Common myeloid progenitor, CD34-positive (primary cell): ENCODE data around the gene ZNF577.
"Not testable (repeated sequence)": the region's sequence is repeated elsewhere in the genome, so short reads cannot be mapped to it uniquely, and the experiment has no call there.

Experiments used
- CTCF ChIA-PET: fragments of 350-600 bp; sonication (Branson Sonifier 250); formaldehyde crosslinking; loops from one replicate; lab custom pipeline; 2021; ENCODE audit warnings: antibody characterized with exemption; lab: Charles Lee
- POLR2A ChIA-PET: fragments of 350-600 bp; sonication (Branson Sonifier 250); formaldehyde crosslinking; loops from one replicate; lab custom pipeline; 2021; ENCODE audit warnings: antibody characterized with exemption; lab: Charles Lee
- DNase-seq, 3 donors: peaks; one replicate each; pipeline versions ENCODE4 v3.0.0 to v3.0.0-alpha.2; 2013
- H3K27ac ChIP-seq, 2 experiments: 1 replicate in 1 of 2; 2 replicates in 1 of 2; pipeline ENCODE4 v1.7.0; 2013; ENCODE audit warnings: inconsistent platforms in 2 of 2, low read length in 2 of 2, mild to moderate bottlenecking in 2 of 2, low read depth in 1 of 2, moderate library complexity in 1 of 2; ENCODE audit not compliant: severe bottlenecking in 2 of 2, insufficient read depth in 1 of 2, poor library complexity in 1 of 2
- H3K27me3 ChIP-seq, 5 experiments: replicated peaks in 2 of 5; 1 replicate in 3 of 5; 2 replicates in 2 of 5; pipeline versions ENCODE4 v1.6.1 to v1.7.0; 2013; ENCODE audit warnings: low read length in 4 of 5, mild to moderate bottlenecking in 2 of 5, moderate library complexity in 2 of 5, inconsistent platforms in 1 of 5; ENCODE audit not compliant: insufficient read depth in 5 of 5, control insufficient read depth in 4 of 5
- H3K36me3 ChIP-seq, 4 experiments: 1 replicate in 2 of 4; 2 replicates in 2 of 4; pipeline versions ENCODE4 v1.6.1 to v1.7.0; 2013; ENCODE audit warnings: low read length in 3 of 4, control low read depth in 1 of 4, mild to moderate bottlenecking in 1 of 4; ENCODE audit not compliant: control insufficient read depth in 4 of 4, insufficient read depth in 4 of 4
- H3K4me1 ChIP-seq, 4 experiments: 1 replicate in 3 of 4; 2 replicates in 1 of 4; pipeline versions ENCODE4 v1.6.1 to v1.7.1; 2013; ENCODE audit warnings: low read length in 3 of 4, mild to moderate bottlenecking in 3 of 4, control low read depth in 1 of 4, inconsistent platforms in 1 of 4, moderate library complexity in 1 of 4; ENCODE audit not compliant: control insufficient read depth in 4 of 4, insufficient read depth in 4 of 4; ENCODE audit errors: control extremely low read depth in 1 of 4
- H3K4me3 ChIP-seq, 7 experiments: 1 replicate in 4 of 7; 2 replicates in 3 of 7; pipeline versions ENCODE4 v1.5.1 to v1.7.0; 2013; ENCODE audit warnings: mild to moderate bottlenecking in 7 of 7, low read length in 6 of 7, moderate library complexity in 6 of 7, inconsistent platforms in 2 of 7, low read depth in 2 of 7, control low read depth in 1 of 7; ENCODE audit not compliant: insufficient read depth in 4 of 7, control insufficient read depth in 1 of 7; ENCODE audit errors: extremely low read depth in 1 of 7
- H3K9me3 ChIP-seq, 5 experiments: 1 replicate in 4 of 5; 2 replicates in 1 of 5; pipeline versions ENCODE4 v1.6.1 to v1.7.1; 2013; ENCODE audit warnings: low read length in 4 of 5, mild to moderate bottlenecking in 2 of 5, inconsistent platforms in 1 of 5, low read depth in 1 of 5, moderate library complexity in 1 of 5; ENCODE audit not compliant: control insufficient read depth in 4 of 5, insufficient read depth in 2 of 5; ENCODE audit errors: control extremely low read depth in 1 of 5
- WGBS: methylation state at CpG from one replicate; pipeline ENCODE4 v1.1.5; 2013; ENCODE audit not compliant: insufficient coverage; 5-methylcytosine and 5-hydroxymethylcytosine counted together

The ZNF577 gene

DNA sequence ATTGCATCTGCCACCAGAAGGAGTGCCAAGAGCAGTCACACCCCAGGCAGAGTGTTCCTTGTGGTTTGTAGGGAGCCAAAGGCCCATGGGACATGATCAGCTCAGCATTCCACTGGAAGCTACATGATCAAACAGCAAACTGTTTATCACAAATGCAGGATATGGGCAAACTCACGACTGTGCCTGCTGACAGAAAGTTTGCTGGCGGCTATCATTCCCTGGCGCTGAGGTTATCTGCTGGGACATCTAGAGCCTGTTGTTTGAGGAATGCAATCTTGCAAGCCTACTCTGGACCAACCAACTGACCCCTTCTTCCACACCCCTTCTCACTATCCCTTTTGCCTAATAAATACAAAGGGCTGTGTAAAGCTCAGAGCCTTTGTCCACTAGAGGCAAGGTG is 31.9 kb upstream of the ZNF577 start:
- Histone ChIP-seq H3K36me3 (no peaks in the 10 kb centered on the region), H3K4me1 (no peaks in the 10 kb centered on the region), H3K27ac (no peak overlapping the region), H3K27me3 (no peaks in the 10 kb centered on the region), H3K9me3 (peaks cover 27 to 83% (median 48%) of the 10 kb centered on the region in 5 experiments), H3K4me3 (no peak overlapping the region)
- POLR2A ChIA-PET, result no interaction called here
- WGBS, result 94% methylated on average over 3 of the region's 3 CpGs
- CTCF ChIA-PET, result no interaction called here
- DNase-seq, result no peak

DNA sequence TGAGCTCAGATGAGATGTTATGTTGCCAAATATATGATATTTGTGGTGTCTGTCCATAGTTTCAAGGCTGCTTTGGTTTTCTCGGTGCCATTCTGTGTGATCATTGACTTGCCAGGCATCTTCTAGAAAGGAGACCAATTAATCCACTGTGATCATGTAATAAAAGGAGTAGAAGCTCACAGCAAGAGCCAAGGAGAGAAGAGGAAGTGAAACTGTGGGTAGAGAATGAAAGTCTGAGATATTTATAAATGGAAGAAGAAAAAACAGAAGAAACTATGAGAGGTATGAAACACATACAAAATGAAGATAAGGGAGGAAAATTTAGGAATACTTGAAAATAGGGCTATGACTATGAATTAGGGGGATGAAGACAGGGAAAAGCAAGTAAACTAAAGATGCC is 28.4 kb upstream of the ZNF577 start:
- Histone ChIP-seq H3K9me3 (peaks cover 28 to 77% (median 42%) of the 10 kb centered on the region in 5 experiments), H3K36me3 (no peaks in the 10 kb centered on the region)
- CTCF ChIA-PET, result no interaction called here

DNA sequence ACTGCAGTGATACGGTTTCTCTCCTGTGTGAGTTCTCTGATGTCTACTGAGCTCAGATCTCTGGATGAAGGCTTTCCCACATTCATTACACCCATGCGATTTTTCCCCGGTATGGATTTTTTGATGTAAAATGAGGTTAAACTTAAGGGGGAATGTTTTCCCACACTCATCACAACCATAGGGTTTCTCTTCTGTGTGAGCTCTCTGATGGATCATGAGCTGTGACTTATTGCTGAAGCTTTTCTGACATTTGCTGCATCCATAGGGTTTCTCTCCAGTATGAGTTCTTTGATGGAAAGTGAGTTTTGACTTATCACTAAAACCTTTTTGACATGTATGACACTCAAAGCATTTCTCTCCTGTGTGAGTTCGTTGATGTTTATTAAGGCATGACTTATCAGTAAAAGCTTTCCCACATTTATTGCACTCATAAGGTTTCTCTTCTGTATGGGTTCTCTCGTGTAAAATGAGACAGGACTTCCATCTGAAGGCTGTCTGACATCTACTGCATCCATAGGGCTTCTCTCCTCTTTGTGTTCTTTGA is 27.6 kb upstream of the ZNF577 start:
- POLR2A ChIA-PET, result no interaction called here
- whole genome bisulfite sequencing, result 85% methylated on average over 2 of the region's 5 CpGs

More for the DNA sequence above, 28.4 kb upstream of the ZNF577 start:
- Histone ChIP-seq H3K4me3 (no peak overlapping the region), H3K4me1 (no peaks in the 10 kb centered on the region), H3K27me3 (no peaks in the 10 kb centered on the region), H3K27ac (no peak overlapping the region)
- DNase-seq, result no peak
- POLR2A ChIA-PET, result no interaction called here
- 100% methylated on average over 1 of the region's 1 CpG for WGBS

DNA sequence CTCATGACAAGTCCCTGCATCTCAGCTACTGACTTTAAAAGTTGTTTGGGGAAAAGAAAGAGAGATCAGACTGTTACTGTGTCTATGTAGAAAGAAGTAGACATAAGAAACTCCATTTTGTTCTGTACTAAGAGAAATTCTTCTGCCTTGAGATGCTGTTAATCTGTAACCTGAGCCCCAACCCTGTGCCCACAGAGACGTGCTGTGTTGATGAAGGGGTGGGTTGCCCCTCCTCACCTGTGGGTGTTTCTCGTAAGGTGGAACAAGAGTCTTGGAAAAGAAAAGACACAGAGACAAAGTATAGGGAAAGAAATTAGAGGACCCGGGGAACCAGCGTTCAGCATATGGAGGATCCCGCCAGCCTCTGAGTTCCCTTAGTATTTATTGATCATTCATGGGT is 20.2 kb upstream of the ZNF577 start:
- H3K9me3 ChIP-seq, result peaks cover 1 to 45% (median 30%) of the 10 kb centered on the region in 5 experiments
- H3K27ac ChIP-seq, H3K36me3 ChIP-seq, H3K4me3 ChIP-seq, POLR2A ChIA-PET, H3K4me1 ChIP-seq, CTCF ChIA-PET, DNase-seq: not testable (repeated sequence)
- peaks cover 0 to 15% (median 4%) of the 10 kb centered on the region in 5 experiments for H3K27me3 ChIP-seq
- 57% methylated on average over 1 of the region's 5 CpGs for WGBS

More for the DNA sequence above, 27.6 kb upstream of the ZNF577 start:
- H3K27me3 ChIP-seq, result no peaks in the 10 kb centered on the region
- H3K4me3 ChIP-seq, result no peak overlapping the region
- no peaks in the 10 kb centered on the region for H3K36me3 ChIP-seq
- H3K9me3 ChIP-seq, result peaks cover 25 to 77% (median 44%) of the 10 kb centered on the region in 5 experiments
- no peaks in the 10 kb centered on the region for H3K4me1 ChIP-seq
- H3K27ac ChIP-seq, result no peak overlapping the region
- CTCF ChIA-PET, result no interaction called here
- DNase-seq, result no peak

DNA sequence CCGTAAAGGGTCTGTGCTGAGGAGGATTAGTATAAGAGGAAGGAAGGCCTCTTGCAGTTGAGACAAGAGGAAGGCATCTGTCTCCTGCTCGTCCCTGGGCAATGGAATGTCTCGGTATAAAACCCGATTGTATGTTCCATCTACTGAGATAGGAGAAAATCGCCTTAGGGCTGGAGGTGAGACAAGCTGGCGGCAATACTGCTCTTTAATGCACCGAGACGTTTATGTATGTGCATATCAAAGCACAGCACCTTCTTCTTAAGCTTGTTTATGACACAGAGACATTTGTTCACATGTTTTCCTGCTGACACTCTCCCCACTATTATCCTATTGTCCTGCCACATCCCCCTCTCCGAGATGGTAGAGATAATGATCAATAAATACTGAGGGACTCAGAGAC is 18.4 kb upstream of the ZNF577 start:
- Histone ChIP-seq H3K27me3 (peaks cover 0 to 15% (median 4%) of the 10 kb centered on the region in 5 experiments), H3K9me3 (peaks cover 1 to 51% (median 33%) of the 10 kb centered on the region in 5 experiments), H3K36me3 (peaks cover 2 to 17% (median 5%) of the 10 kb centered on the region in 4 experiments)
- CTCF ChIA-PET, H3K27ac ChIP-seq, POLR2A ChIA-PET, H3K4me3 ChIP-seq, DNase-seq, H3K4me1 ChIP-seq: not testable (repeated sequence)
- 67% methylated on average over 9 of the region's 9 CpGs for WGBS

DNA sequence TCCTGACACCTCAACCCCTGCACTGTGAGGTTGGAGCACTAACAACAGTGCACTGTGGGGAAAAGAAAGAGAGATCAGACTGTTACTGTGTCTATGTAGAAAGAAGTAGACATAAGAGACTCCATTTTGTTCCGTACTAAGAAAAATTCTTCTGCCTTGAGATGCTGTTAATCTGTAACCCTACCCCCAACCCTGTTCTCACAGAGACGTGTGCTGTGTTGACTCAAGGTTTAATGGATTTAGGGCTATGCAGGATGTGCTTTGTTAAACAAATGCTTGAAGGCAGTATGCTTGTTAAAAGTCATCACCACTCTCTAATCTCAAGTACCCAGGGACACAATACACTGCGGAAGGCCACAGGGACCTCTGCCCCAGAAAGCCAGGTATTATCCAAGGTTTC is 17.9 kb upstream of the ZNF577 start:
- CTCF ChIA-PET, H3K4me1 ChIP-seq, H3K4me3 ChIP-seq, H3K27ac ChIP-seq, DNase-seq, POLR2A ChIA-PET: not testable (repeated sequence)
- H3K27me3 ChIP-seq, result peaks cover 0 to 15% (median 4%) of the 10 kb centered on the region in 5 experiments
- peaks cover 1 to 53% (median 36%) of the 10 kb centered on the region in 5 experiments for H3K9me3 ChIP-seq
- WGBS, result 100% methylated on average over 1 of the region's 3 CpGs
- H3K36me3 ChIP-seq, result peaks cover 2 to 22% (median 9%) of the 10 kb centered on the region in 4 experiments

DNA sequence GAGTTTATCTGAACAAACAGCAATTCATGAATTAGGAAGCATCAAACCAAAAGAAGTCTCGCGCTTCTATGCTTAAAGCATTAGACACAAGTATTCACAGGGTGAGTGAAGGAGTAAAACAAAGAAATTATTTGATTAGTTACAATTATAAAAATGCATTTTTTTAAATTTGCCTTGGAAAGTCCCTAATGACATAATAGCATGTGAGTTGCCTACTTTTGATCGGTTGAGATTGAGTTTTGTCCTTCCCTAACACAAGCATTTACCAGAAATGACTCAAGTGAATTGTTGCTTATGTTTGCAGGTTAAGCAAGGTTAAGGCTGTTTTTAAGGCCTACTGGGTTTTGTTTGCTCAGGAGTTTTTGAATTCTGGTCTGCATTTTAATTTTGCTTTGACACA is 17.5 kb upstream of the ZNF577 start:
- peak overlapping the region in 6 of 7 experiments; percentile 90 to 99 (median 96) for H3K4me3 ChIP-seq
- WGBS, result no CpG with 5 or more reads among the region's 3 CpGs
- H3K4me1 ChIP-seq, result peaks cover 0 to 7% (median 3%) of the 10 kb centered on the region in 4 experiments
- POLR2A ChIA-PET, result no interaction called here
- peak in 2 of 3 donors; percentile 57 to 68 for DNase-seq
- peaks cover 1 to 57% (median 37%) of the 10 kb centered on the region in 5 experiments for H3K9me3 ChIP-seq
- peaks cover 2 to 26% (median 12%) of the 10 kb centered on the region in 4 experiments for H3K36me3 ChIP-seq
- H3K27ac ChIP-seq, result peak overlapping the region in 1 of 2 experiments; percentile 92
- H3K27me3 ChIP-seq, result peaks cover 0 to 15% (median 4%) of the 10 kb centered on the region in 5 experiments
- CTCF ChIA-PET, result no interaction called here
